Mucosa of rectum (tissue), 2 donors: ENCODE data around the gene PDE2A.

Experiments
- H3K27ac ChIP-seq, 2 donors: one replicate each; pipeline ENCODE4 v1.7.0; 2013; ENCODE audit warnings: inconsistent platforms in 2 of 2, low read depth in 2 of 2, low read length in 2 of 2
- H3K27me3 ChIP-seq, 2 donors: one replicate each; pipeline ENCODE4 v1.7.0; 2013; ENCODE audit warnings: low read length in 2 of 2; ENCODE audit not compliant: control insufficient read depth in 2 of 2, insufficient read depth in 2 of 2
- H3K36me3 ChIP-seq, 2 donors: one replicate each; pipeline ENCODE4 v1.7.0; 2013; ENCODE audit warnings: low read length in 2 of 2; ENCODE audit not compliant: control insufficient read depth in 2 of 2, insufficient read depth in 2 of 2
- H3K4me1 ChIP-seq, 2 donors: one replicate each; pipeline ENCODE4 v1.7.0; 2013; ENCODE audit warnings: low read length in 2 of 2, mild to moderate bottlenecking in 1 of 2; ENCODE audit not compliant: control insufficient read depth in 2 of 2, insufficient read depth in 2 of 2
- H3K4me3 ChIP-seq, 2 donors: one replicate each; pipeline ENCODE4 v1.7.0; 2013; ENCODE audit warnings: low read length in 2 of 2
- H3K9ac ChIP-seq, 2 donors: one replicate each; pipeline ENCODE4 v1.7.0; 2013; ENCODE audit warnings: low read length in 2 of 2, low read depth in 1 of 2, mild to moderate bottlenecking in 1 of 2
- H3K9me3 ChIP-seq, 2 donors: one replicate each; pipeline ENCODE4 v1.7.0; 2013; ENCODE audit warnings: low read length in 2 of 2; ENCODE audit not compliant: control insufficient read depth in 2 of 2
- donor health status: healthy.
- donor health status: Normal muscosa, but diverticular disease.

PDE2A gene

GRCh38 chr11:72541257-72541974 lies 132.8 kb downstream of the PDE2A start:
- no peaks in the 10 kb centered on the region for H3K9me3 ChIP-seq
- H3K27ac ChIP-seq = no peak overlapping the region

GRCh38 chr11:72537051-72537450 lies 137.2 kb downstream of the PDE2A start:
- no peaks in the 10 kb centered on the region for H3K36me3 ChIP-seq
- H3K9me3 ChIP-seq = no peaks in the 10 kb centered on the region
- H3K4me3 ChIP-seq = no peak overlapping the region
- no peak overlapping the region for H3K9ac ChIP-seq
- peaks cover 0 to 2% of the 10 kb centered on the region in 2 donors for H3K27me3 ChIP-seq
- no peaks in the 10 kb centered on the region for H3K4me1 ChIP-seq
- no peak overlapping the region for H3K27ac ChIP-seq

More at GRCh38 chr11:72541257-72541974, 132.8 kb downstream of the PDE2A start:
- Histone ChIP-seq H3K4me3 (no peak overlapping the region), H3K36me3 (no peaks in the 10 kb centered on the region), H3K27me3 (peaks cover 3% of the 10 kb centered on the region in 2 donors), H3K4me1 (no peaks in the 10 kb centered on the region), H3K9ac (no peak overlapping the region)

GRCh38 chr11:72535194-72535547 lies 139.1 kb downstream of the PDE2A start:
- Histone ChIP-seq H3K4me3 (no peak overlapping the region), H3K4me1 (no peaks in the 10 kb centered on the region), H3K9ac (no peak overlapping the region), H3K27ac (no peak overlapping the region), H3K27me3 (no peaks in the 10 kb centered on the region), H3K36me3 (no peaks in the 10 kb centered on the region), H3K9me3 (no peaks in the 10 kb centered on the region)

- Histone ChIP-seq H3K4me1 (no peaks in the 10 kb centered on the region), H3K27me3 (no peaks in the 10 kb centered on the region), H3K27ac (no peak overlapping the region), H3K9ac (no peak overlapping the region), H3K9me3 (no peaks in the 10 kb centered on the region), H3K36me3 (no peaks in the 10 kb centered on the region), H3K4me3 (no peak overlapping the region)
Measured at GRCh38 chr11:72534371-72535193, 139.6 kb downstream of the PDE2A start.

GRCh38 chr11:72529068-72529467 lies 145.2 kb downstream of the PDE2A start:
- H3K4me1 ChIP-seq = no peaks in the 10 kb centered on the region
- no peaks in the 10 kb centered on the region for H3K36me3 ChIP-seq
- no peak overlapping the region for H3K27ac ChIP-seq
- H3K27me3 ChIP-seq = no peaks in the 10 kb centered on the region
- no peaks in the 10 kb centered on the region for H3K9me3 ChIP-seq
- H3K9ac ChIP-seq = no peak overlapping the region
- H3K4me3 ChIP-seq = no peak overlapping the region

GRCh38 chr11:72528121-72528520 lies 146.1 kb downstream of the PDE2A start:
- no peak overlapping the region for H3K9ac ChIP-seq
- no peak overlapping the region for H3K4me3 ChIP-seq
- no peak overlapping the region for H3K27ac ChIP-seq
- no peaks in the 10 kb centered on the region for H3K9me3 ChIP-seq
- H3K4me1 ChIP-seq = no peaks in the 10 kb centered on the region
- H3K27me3 ChIP-seq = no peaks in the 10 kb centered on the region
- H3K36me3 ChIP-seq = no peaks in the 10 kb centered on the region
